ENCODE measurements around the gene PTPRN2.
"Not testable (repeated sequence)": the region's sequence is repeated elsewhere in the genome, so short reads cannot be mapped to it uniquely, and the experiment has no call there.

The PTPRN2 gene

DNA sequence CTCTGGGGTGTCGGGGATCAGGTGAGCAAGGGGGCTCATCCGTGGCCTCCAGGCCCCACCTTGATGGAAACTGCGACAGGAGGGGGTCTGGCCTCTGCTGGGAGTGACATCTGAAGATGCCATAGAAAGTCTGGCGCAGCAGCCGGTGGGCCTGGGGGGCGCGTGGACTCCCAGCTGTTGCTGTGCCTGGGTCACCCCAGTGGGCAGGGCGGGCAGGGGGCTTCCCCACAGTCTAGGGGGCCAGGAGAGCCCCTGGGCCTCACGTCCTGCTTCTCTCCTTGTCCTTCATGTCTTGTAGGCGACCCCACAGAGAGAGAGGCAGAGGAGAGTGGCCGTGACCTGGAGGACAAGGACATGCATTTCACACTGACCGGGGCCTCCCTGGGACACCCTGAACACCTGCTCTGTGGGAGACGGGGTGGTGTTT, 800.3 kb downstream of the PTPRN2 start:
- no peaks in the 10 kb centered on the region for H3K27me3 ChIP-seq (ENCODE audit: control insufficient read depth in 1 of 2, insufficient read depth in 2 of 2, low read length in 2 of 2)
- H3K4me1 ChIP-seq (ENCODE audit: insufficient read depth, low read length): no peaks in the 10 kb centered on the region
- no peaks in the 10 kb centered on the region for H3K36me3 ChIP-seq (ENCODE audit: insufficient read depth, low read length)
- H3K4me3 ChIP-seq (ENCODE audit: low read depth in 1 of 2, low read length in 2 of 2): no peak overlapping the region
- H3K27ac ChIP-seq (ENCODE audit: low read depth, low read length): no peak overlapping the region
- H3K9me3 ChIP-seq (ENCODE audit: low read length): no peaks in the 10 kb centered on the region
- H3K9ac ChIP-seq (ENCODE audit: low read length): no peak overlapping the region

GRCh38 chr7:157786375-157787274, 801.0 kb downstream of the PTPRN2 start:
- Histone ChIP-seq H3K4me3 (ENCODE audit: low read depth in 1 of 2, low read length in 2 of 2) (no peak overlapping the region), H3K9ac (ENCODE audit: low read length) (no peak overlapping the region), H3K4me1 (ENCODE audit: insufficient read depth, low read length) (no peaks in the 10 kb centered on the region), H3K27ac (ENCODE audit: low read depth, low read length) (no peak overlapping the region), H3K36me3 (ENCODE audit: insufficient read depth, low read length) (no peaks in the 10 kb centered on the region), H3K9me3 (ENCODE audit: low read length) (no peaks in the 10 kb centered on the region), H3K27me3 (ENCODE audit: control insufficient read depth in 1 of 2, insufficient read depth in 2 of 2, low read length in 2 of 2) (no peaks in the 10 kb centered on the region)

DNA sequence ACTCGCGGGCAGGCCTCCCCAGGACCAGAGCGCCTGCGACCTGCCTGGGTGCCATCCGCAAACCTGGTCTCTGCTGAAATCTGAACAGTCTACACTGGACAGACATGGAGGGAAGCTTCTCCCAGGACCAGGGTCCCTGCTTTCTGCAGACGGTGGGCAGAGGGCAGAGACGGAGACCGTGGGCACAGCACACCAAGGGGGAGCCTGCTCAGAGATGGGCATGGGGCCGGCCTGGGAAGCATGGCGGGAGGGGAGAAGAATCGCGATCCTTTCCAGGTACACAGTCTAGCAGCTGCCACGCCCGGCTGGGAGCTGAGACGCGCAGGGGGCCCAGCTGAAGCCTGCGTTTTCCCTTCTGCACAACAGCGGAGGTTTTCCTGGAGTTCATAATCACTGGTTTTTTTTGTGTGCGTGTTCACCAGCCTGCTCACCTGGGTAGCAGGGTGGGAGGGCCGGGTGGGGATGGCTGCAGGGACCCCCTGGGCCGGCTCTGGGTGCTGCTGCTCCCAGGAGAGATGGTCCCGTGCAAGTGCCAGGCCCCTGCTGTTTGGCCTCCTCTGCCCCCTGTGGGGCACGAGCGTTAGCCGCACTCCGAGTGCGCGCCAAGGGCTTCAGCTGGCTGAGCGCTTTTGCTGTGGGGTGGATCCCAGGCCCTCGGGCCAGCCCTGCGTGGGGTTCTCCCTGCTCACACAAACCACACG, 802.0 kb downstream of the PTPRN2 start:
- Histone ChIP-seq H3K4me3 (ENCODE audit: low read depth in 1 of 2, low read length in 2 of 2) (no peak overlapping the region), H3K27me3 (ENCODE audit: control insufficient read depth in 1 of 2, insufficient read depth in 2 of 2, low read length in 2 of 2) (no peaks in the 10 kb centered on the region), H3K9ac (ENCODE audit: low read length) (no peak overlapping the region), H3K4me1 (ENCODE audit: insufficient read depth, low read length) (no peaks in the 10 kb centered on the region), H3K27ac (ENCODE audit: low read depth, low read length) (no peak overlapping the region), H3K9me3 (ENCODE audit: low read length) (no peaks in the 10 kb centered on the region), H3K36me3 (ENCODE audit: insufficient read depth, low read length) (no peaks in the 10 kb centered on the region)

DNA sequence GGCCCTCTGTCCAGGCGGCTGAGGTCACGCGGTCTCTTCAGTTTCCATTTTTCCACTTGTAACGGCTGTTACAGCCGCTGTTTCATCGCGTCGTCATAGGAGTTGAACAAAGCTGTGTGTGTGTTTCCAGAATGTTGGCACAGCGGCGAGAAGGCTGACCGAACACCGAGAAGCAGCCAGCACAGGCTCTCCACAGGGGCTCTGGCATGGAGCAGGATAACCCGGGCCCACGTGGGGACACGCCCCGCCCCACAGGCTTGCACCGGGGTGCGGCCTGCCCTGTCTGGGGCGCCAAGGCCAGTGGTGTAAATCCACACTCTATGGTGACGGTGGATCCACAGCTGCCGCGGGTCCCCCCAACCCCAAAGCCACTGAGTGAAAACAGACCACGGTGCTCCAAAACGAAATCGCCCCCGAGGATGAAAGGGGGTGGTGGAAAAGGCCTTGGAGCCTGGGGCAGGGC, 802.6 kb downstream of the PTPRN2 start:
- H3K36me3 ChIP-seq (ENCODE audit: insufficient read depth, low read length): no peaks in the 10 kb centered on the region
- H3K27ac ChIP-seq (ENCODE audit: low read depth, low read length): no peak overlapping the region
- no peaks in the 10 kb centered on the region for H3K4me1 ChIP-seq (ENCODE audit: insufficient read depth, low read length)
- no peak overlapping the region for H3K9ac ChIP-seq (ENCODE audit: low read length)
- H3K9me3 ChIP-seq (ENCODE audit: low read length): no peaks in the 10 kb centered on the region
- H3K4me3 ChIP-seq (ENCODE audit: low read depth in 1 of 2, low read length in 2 of 2): no peak overlapping the region
- no peaks in the 10 kb centered on the region for H3K27me3 ChIP-seq (ENCODE audit: control insufficient read depth in 1 of 2, insufficient read depth in 2 of 2, low read length in 2 of 2)

DNA sequence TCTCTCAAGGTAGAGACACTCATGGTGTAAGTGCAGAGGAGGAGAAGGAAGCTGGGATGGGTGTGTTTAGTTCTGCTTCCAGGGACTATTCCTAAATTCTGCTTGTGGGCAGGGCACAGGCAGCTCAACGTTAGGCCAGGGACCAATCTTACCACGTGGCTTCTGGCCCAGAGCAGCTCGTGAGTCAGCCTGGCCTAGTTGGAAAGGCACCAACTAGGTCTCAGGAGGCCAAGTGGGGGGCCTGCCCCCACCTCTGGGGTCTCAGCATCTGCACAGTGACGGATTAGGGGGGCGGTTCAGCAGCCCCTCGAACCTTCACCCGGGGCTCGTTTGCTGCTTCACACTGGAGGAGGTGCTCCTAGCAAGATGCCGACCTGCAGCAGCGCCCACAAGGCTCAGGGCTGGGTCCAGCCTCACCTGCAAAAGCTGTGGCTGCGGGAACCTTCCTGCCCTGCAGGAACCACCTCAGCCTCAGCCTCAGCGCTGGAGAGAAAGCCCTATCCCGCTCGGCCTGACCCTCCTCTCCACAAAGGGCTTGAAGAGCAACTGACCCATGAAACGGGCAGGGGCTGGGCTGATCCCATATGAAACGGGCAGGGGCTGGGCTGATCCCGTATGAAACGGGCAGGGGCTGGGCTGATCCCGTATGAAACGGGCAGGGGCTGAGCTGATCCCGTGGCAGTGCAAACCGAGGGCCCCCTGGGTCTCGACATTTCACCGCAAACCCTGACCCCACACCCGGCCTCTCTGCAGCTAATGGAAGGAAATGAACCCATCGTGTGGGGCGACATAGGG, 803.4 kb downstream of the PTPRN2 start:
- Histone ChIP-seq H3K4me1 (ENCODE audit: insufficient read depth, low read length) (no peaks in the 10 kb centered on the region), H3K27me3 (ENCODE audit: control insufficient read depth in 1 of 2, insufficient read depth in 2 of 2, low read length in 2 of 2) (no peaks in the 10 kb centered on the region), H3K9ac (ENCODE audit: low read length) (no peak overlapping the region), H3K4me3 (ENCODE audit: low read depth in 1 of 2, low read length in 2 of 2) (no peak overlapping the region), H3K27ac (ENCODE audit: low read depth, low read length) (no peak overlapping the region), H3K36me3 (ENCODE audit: insufficient read depth, low read length) (no peaks in the 10 kb centered on the region), H3K9me3 (ENCODE audit: low read length) (no peaks in the 10 kb centered on the region)

DNA sequence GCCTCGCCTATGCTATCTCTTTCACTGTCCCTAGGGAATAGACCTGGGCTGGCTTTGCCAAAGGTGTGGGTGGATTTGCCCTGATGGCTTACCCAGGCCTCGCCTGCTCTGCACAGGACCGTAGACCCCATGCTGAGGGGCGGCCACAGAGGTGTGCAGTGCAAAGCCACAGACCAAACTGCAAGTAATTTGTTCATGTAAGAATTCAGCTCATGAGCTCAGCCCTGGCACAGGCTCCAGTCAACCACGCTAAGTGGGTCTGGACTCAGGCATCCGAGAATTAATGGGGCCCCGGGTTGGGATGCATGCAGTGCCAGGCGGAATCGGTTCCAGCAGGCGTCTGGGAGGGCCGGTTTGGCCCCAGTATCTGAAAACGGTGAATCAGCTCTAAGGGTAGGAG, 805.6 kb downstream of the PTPRN2 start:
- Histone ChIP-seq H3K36me3 (ENCODE audit: insufficient read depth, low read length) (no peaks in the 10 kb centered on the region), H3K27me3 (ENCODE audit: control insufficient read depth in 1 of 2, insufficient read depth in 2 of 2, low read length in 2 of 2) (no peaks in the 10 kb centered on the region), H3K4me1 (ENCODE audit: insufficient read depth, low read length) (no peaks in the 10 kb centered on the region), H3K27ac (ENCODE audit: low read depth, low read length) (no peak overlapping the region), H3K9ac (ENCODE audit: low read length) (no peak overlapping the region), H3K4me3 (ENCODE audit: low read depth in 1 of 2, low read length in 2 of 2) (no peak overlapping the region), H3K9me3 (ENCODE audit: low read length) (no peaks in the 10 kb centered on the region)

- Histone ChIP-seq H3K9me3 (ENCODE audit: low read length) (no peaks in the 10 kb centered on the region), H3K27me3 (ENCODE audit: control insufficient read depth in 1 of 2, insufficient read depth in 2 of 2, low read length in 2 of 2) (no peaks in the 10 kb centered on the region), H3K4me3 (ENCODE audit: low read depth in 1 of 2, low read length in 2 of 2) (no peak overlapping the region), H3K4me1 (ENCODE audit: insufficient read depth, low read length) (no peaks in the 10 kb centered on the region), H3K9ac (ENCODE audit: low read length) (no peak overlapping the region), H3K27ac (ENCODE audit: low read depth, low read length) (no peak overlapping the region), H3K36me3 (ENCODE audit: insufficient read depth, low read length) (no peaks in the 10 kb centered on the region)
These were observed 806.9 kb downstream of the PTPRN2 start for GRCh38 chr7:157780721-157781120.

DNA sequence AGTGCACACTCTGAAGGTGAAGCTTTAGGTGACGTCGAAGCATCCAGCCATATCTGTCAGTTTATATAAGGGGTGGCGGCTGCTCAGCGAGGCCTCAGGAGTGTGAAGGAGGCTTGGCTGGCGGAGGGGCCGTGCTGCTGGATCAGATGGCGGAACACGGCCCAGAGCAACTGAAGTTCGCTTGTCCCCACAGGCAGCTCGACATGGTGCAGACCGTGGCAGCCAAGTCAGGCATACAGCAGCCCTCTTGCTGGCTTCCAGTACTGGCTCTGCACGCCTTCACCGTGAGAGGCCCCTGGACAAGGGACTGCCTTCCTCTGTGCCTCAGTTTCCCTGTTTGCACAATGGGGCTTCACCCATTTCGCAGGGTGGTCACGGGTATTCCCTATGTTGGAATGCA, 807.3 kb downstream of the PTPRN2 start:
- Histone ChIP-seq H3K9me3 (ENCODE audit: low read length) (no peaks in the 10 kb centered on the region), H3K27me3 (ENCODE audit: control insufficient read depth in 1 of 2, insufficient read depth in 2 of 2, low read length in 2 of 2) (no peaks in the 10 kb centered on the region), H3K4me3 (ENCODE audit: low read depth in 1 of 2, low read length in 2 of 2) (no peak overlapping the region), H3K9ac (ENCODE audit: low read length) (no peak overlapping the region), H3K27ac (ENCODE audit: low read depth, low read length) (no peak overlapping the region), H3K4me1 (ENCODE audit: insufficient read depth, low read length) (no peaks in the 10 kb centered on the region), H3K36me3 (ENCODE audit: insufficient read depth, low read length) (no peaks in the 10 kb centered on the region)

GRCh38 chr7:157779206-157779605, 808.4 kb downstream of the PTPRN2 start:
- Histone ChIP-seq H3K9ac (ENCODE audit: low read length) (no peak overlapping the region), H3K27me3 (ENCODE audit: control insufficient read depth in 1 of 2, insufficient read depth in 2 of 2, low read length in 2 of 2) (no peaks in the 10 kb centered on the region), H3K9me3 (ENCODE audit: low read length) (no peaks in the 10 kb centered on the region), H3K4me3 (ENCODE audit: low read depth in 1 of 2, low read length in 2 of 2) (no peak overlapping the region), H3K27ac (ENCODE audit: low read depth, low read length) (no peak overlapping the region), H3K4me1 (ENCODE audit: insufficient read depth, low read length) (no peaks in the 10 kb centered on the region), H3K36me3 (ENCODE audit: insufficient read depth, low read length) (no peaks in the 10 kb centered on the region)

GRCh38 chr7:157777194-157777762, 810.3 kb downstream of the PTPRN2 start:
- H3K27ac ChIP-seq (ENCODE audit: low read depth, low read length); H3K36me3 ChIP-seq (ENCODE audit: insufficient read depth, low read length); H3K27me3 ChIP-seq (ENCODE audit: control insufficient read depth in 1 of 2, insufficient read depth in 2 of 2, low read length in 2 of 2); H3K4me3 ChIP-seq (ENCODE audit: low read depth in 1 of 2, low read length in 2 of 2); H3K4me1 ChIP-seq (ENCODE audit: insufficient read depth, low read length); H3K9ac ChIP-seq (ENCODE audit: low read length); H3K9me3 ChIP-seq (ENCODE audit: low read length): not testable (repeated sequence)

Measured in muscle layer of colon (tissue), 2 donors.